GM18517 (cell line): ENCODE data around the gene RAB32.

ENCODE experiments used
- ATAC-seq: cut with Tn5 transposase; IDR thresholded peaks from one replicate; pipeline ENCODE4 v1.9.1; 2021; ENCODE audit warnings: mild to moderate bottlenecking, moderate library complexity; ENCODE audit not compliant: unreplicated experiment

RAB32 gene

GRCh38 chr6:146581968-146582367 lies 38.3 kb downstream of the RAB32 start:
- ATAC-seq: no peak

- ATAC-seq: no peak
Observed at GRCh38 chr6:146582857-146583256, 39.2 kb downstream of the RAB32 start.

- no peak for ATAC-seq
Observed at GRCh38 chr6:146583966-146584365, 40.3 kb downstream of the RAB32 start.

DNA sequence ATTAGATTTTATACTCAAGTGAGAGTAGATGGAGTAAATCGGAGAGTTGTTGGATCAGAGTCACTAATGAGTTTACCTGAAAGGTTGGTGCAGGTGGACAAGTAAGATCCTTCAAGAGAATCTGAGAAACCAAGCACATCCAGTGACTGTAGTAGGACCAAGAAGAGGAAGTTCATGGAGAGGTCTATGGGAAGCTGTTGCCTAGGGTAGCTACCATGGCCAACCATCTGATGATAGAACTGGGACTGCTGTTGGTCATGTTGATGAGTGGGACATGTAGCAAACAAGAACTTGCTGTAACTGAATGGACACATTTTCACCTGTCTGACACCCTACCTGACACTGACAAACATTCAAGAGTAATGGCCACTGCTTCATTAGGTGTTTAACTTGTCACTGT lies 43.8 kb downstream of the RAB32 start:
- ATAC-seq: no peak

DNA sequence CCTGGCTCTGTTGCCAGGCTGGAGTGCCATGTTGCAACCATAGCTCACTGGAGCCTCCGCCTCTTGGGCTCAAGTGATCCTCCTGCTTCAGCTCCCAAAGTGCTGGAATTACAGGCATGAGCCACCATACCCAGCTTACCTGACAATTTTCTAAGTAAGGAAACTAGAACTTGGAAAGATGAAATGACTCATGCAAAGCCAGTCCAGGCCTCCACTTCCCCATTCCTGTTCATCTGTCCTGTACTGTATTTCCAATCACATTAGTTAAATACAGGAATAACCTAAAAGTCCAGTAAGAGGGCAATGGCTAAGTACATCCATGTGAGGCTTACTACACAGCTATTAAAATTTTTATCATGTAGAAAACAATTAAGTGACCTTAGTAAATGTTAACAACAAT lies 46.9 kb downstream of the RAB32 start:
- ATAC-seq: no peak

GRCh38 chr6:146592451-146592850 lies 48.8 kb downstream of the RAB32 start:
- ATAC-seq: no peak

GRCh38 chr6:146593986-146594385 lies 50.4 kb downstream of the RAB32 start:
- ATAC-seq: no peak

DNA sequence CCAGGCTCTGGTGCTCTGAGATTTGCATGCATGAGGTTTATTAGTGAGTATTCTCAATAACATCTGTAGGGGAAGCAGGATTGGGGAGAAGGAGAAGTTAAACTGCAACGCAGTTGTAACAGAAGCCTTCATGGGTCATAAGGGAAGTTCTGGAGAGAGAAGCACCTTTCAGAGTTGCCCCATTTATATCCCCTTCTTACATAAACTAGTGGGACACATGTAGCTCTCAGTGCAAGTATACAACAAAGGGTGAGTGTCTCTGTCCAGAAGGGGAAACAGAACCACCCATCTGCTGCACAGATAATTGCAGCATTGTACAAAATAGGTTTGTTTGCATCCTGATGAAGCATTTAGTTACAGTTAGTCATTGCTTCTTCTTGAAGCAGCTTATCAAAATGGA lies 50.9 kb downstream of the RAB32 start:
- ATAC-seq: no peak

GRCh38 chr6:146595972-146596731 lies 52.5 kb downstream of the RAB32 start:
- ATAC-seq: no peak

- no peak for ATAC-seq
Observed at GRCh38 chr6:146598772-146599405, 55.3 kb downstream of the RAB32 start, which contains the start of gene ADGB. Gene ADGB (plus strand): TSS chr6:146598972. CDS start chr6:146599041, 69 bp downstream.

DNA sequence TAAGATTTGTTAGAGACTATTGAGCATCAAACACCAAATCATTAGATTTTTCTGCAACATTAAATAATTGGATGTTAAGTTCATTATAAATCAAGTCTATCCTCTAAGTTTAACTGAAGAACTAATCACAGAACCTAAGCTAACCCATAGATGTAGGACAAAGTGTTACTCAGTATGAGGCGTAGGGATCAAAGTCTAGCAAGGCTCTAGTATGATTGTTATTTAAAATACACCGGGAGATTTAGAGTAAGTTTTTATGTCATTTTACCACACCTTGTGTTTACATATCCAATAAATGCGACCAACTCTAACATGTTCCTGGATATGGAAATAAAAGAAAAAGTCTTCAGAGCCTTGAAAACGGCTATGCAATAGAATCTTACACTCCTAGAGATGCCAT lies 57.7 kb downstream of the RAB32 start:
- no peak for ATAC-seq

GRCh38 chr6:146602526-146602925 lies 58.9 kb downstream of the RAB32 start:
- no peak for ATAC-seq
